ENCODE measurements around the gene MBD4.

The MBD4 gene

DNA sequence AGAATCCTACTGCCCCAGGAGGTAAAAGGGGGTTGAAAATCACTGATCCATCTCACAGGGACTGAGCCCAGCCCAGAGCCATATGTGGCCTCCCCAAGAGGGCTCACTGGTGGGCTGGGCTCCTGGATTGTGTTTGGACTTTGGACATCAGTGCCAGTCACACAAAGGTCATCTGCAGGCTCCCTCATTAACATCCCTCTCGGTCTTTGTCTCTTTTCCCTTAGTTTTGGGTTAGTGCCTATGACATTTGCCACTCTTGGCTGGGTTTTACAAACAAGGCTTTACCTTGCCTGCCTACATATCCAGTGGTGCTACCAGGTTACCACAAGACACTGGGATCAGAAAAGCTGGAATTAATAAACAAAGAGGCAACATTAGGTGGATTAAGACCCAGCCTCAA is 28.2 kb upstream of the MBD4 start:
- DNase-seq (ENCODE audit: low read depth): no peak
- H3K4me3 ChIP-seq (ENCODE audit: low read depth, low read length): no peak overlapping the region

GRCh38 chr3:129463716-129464115 is 24.0 kb upstream of the MBD4 start:
- H3K4me3 ChIP-seq (ENCODE audit: low read depth, low read length): no peak overlapping the region
- no peak for DNase-seq (ENCODE audit: low read depth)

- no peak overlapping the region for H3K4me3 ChIP-seq (ENCODE audit: low read depth, low read length)
- DNase-seq (ENCODE audit: low read depth): no peak
Observed at GRCh38 chr3:129463094-129463493, 23.3 kb upstream of the MBD4 start.

- DNase-seq (ENCODE audit: low read depth): no peak
- H3K4me3 ChIP-seq (ENCODE audit: low read depth, low read length): no peak overlapping the region
Observed at GRCh38 chr3:129462361-129462968, 22.7 kb upstream of the MBD4 start.

DNA sequence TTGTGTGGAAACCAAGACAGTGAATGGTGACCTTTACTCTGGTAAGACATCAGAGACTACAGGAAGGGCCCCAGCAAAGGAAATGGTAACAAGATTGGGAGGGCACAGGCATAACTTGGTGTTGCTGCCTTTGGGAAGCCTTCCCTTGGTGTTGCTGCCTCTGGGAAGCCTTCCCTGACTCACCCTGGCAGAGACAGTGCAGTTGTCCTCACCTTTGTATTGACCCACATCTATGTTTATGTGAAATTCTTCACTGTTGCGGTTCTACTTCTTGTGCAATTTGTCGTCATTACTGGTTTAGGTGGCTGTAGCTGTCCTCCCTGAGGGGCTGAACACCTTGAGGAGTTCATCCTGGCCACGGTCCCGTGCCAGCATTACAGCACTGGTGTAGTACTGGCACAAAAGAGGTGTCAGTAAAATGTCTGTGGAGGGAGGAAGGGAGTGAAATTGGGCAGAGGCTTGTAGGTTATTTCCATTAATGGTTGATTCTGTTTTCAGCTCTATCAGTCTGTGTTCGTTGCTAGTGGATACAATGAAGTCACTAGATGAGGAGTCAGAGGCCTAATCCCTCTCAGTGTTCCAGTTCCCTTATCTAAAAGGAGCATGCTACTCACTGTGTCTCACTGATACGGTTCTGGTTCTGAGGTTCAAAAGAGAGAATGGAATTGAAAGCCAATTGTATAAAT is 21.9 kb upstream of the MBD4 start:
- no peak for DNase-seq (ENCODE audit: low read depth)
- no peak overlapping the region for H3K4me3 ChIP-seq (ENCODE audit: low read depth, low read length)

GRCh38 chr3:129461022-129461421 is 21.3 kb upstream of the MBD4 start:
- DNase-seq (ENCODE audit: low read depth): no peak
- H3K4me3 ChIP-seq (ENCODE audit: low read depth, low read length): no peak overlapping the region

- DNase-seq (ENCODE audit: low read depth): no peak
- no peak overlapping the region for H3K4me3 ChIP-seq (ENCODE audit: low read depth, low read length)
Observed at GRCh38 chr3:129460572-129460971, 20.8 kb upstream of the MBD4 start.

- no peak for DNase-seq (ENCODE audit: low read depth)
- H3K4me3 ChIP-seq (ENCODE audit: low read depth, low read length): no peak overlapping the region
Observed at GRCh38 chr3:129460155-129460554, 20.4 kb upstream of the MBD4 start.

DNA sequence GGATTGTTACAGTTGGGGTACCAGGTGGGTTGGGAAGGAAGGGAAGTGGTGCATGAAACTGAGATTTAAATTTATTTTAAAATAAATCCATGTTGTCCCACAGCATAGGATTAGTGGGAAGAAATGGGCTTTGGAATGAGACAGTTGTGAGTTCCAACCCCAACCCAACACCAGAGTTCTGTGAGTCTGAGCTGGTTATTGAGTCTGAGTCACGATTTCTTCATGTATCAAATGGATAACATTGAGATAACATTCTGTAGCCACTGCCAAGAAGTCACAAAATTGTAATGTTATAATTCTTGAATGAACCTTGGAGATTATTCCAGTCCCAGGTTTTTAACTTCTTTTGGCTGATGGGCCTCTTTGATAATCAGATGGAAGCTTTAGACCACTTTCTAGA is 14.0 kb upstream of the MBD4 start:
- DNase-seq (ENCODE audit: low read depth): no peak
- H3K4me3 ChIP-seq (ENCODE audit: low read depth, low read length): no peak overlapping the region

DNA sequence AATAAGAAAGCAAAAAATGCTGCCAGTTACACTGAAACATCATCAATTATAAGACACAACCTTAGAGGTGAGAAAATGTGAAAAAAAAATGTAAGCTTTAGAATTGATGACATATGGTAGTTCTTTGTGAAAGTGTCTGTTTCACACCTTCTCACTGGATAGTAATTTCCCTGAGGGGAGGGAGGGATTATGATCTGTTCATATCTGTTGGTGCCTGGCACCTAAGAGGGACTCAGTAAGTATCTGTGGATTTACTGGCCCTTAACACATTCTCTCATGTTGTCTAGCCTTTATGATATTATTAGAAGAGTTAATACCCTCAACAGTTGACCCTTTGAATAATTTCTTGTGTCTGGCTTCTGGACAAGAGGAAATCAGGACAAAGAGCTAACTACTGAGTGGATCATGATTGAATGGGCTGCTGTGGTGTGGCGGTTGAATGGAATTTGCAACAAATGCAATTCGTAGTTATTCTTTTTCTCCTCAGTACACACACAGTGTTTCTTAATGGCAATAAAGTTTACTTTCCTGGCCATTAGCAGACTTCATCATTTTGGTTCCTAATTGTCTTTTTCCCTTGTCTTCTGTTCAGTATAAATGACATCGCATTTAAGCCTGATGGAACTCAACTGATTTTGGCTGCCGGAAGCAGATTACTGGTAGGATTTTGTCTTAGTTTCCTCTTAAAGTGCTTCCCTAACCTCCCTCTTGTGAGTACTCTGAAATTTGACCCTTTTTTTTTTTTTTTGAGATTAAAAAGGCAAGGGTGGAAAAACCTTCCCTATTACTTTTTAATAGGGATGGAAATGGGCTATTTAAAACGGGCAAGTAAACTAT is 9.7 kb upstream of the MBD4 start:
- H3K4me3 ChIP-seq (ENCODE audit: low read depth, low read length): no peak overlapping the region
- no peak for DNase-seq (ENCODE audit: low read depth)

DNA sequence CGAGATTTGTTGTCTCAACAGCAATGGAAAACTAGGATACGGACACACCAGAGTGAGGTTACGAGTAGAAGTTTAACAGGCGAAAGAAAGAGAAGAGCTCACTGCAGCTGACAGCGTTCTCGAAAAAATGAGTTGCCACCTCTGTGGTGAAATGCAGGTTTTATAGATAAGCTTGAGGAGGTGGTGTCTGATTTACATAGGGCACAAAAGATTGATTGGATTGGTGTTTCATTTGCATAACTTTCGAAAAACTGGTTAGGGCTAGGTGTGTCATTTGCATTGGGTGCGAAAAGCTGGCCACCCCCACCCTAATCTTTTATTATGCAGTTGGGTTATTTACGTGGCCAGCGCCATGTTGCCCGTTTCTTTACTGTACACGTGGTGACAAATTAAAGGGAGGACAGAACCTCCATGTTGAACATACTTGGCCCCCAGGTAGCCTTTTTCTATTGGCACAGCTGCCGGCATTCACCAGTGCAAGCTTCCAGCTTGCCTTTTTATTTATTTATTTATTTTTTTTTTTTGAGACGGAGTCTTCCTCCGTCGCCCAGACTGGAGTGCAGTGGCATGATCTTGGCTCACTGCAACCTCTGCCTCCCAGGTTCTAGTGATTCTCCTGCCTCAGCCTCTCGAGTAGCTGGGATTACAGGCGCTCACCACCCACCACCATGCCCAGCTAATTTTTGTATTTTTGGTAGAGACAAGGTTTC is 8.6 kb upstream of the MBD4 start:
- no peak overlapping the region for H3K4me3 ChIP-seq (ENCODE audit: low read depth, low read length)
- no peak for DNase-seq (ENCODE audit: low read depth)

DNA sequence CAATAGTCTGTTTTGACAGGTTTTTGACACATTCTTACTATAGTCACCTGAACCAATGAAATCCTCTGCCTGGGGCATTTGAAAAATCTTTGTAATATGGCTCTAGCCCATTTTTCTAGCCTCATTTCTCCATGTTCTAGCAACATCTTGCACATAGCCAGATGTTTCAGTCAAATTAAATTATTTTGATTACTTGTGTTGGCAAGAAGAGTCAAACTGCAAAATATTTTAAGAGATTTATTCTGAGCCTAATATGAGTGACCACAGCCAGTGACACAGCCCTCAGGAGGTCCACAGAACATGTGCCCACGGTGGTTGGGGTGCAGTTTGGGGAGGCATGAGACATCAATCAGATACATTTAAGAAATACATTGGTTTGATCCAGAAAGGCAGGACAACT is 7.2 kb upstream of the MBD4 start:
- no peak overlapping the region for H3K4me3 ChIP-seq (ENCODE audit: low read depth, low read length)
- no peak for DNase-seq (ENCODE audit: low read depth)

DNA sequence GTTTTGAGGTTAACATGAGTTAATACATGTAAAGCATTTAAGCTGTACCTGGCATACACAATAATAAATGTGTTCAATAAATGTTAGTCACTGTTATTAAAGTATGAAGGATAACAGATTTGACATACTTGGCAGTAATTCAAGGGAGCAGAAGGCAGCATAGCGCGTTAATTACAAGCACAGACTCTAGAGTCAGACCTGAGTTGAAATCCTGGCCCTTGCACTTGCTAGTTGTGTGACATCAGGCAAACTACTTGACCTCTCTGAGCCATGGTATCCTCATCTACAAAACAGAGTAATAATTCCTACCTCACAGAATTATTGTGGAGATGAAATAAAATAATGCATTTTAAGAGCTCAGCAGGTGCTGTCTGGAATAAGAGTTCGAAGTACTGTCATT is 5.7 kb upstream of the MBD4 start:
- no peak for DNase-seq (ENCODE audit: low read depth)
- H3K4me3 ChIP-seq (ENCODE audit: low read depth, low read length): no peak overlapping the region

GRCh38 chr3:129442947-129443346 is 3.2 kb upstream of the MBD4 start:
- no peak overlapping the region for H3K4me3 ChIP-seq (ENCODE audit: low read depth, low read length)
- no peak for DNase-seq (ENCODE audit: low read depth)

GRCh38 chr3:129442486-129442885 is 2.7 kb upstream of the MBD4 start:
- no peak overlapping the region for H3K4me3 ChIP-seq (ENCODE audit: low read depth, low read length)
- no peak for DNase-seq (ENCODE audit: low read depth)

GRCh38 chr3:129441782-129442181 is 2.0 kb upstream of the MBD4 start:
- no peak for DNase-seq (ENCODE audit: low read depth)
- H3K4me3 ChIP-seq (ENCODE audit: low read depth, low read length): peak overlapping the region; percentile 24

DNA sequence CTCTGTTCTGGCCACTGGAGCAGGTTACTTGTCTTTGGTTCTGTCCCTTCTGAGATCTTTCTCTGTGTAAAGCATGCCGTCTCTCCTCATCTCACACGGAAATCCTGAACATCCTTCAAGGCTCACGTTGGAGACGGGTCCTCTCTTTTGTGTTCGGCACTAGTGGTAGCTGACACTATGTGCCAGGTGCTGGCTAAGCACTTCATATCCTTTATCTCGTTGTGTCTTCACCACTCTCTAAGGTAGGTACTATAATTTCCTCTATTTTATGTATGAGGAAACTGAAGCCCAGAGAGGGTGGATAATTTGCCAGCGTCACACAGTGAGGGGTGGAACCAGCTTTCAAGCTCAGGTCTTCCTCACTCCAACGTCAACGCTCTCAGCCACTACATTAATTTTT is 1.5 kb upstream of the MBD4 start:
- H3K4me3 ChIP-seq (ENCODE audit: low read depth, low read length): peak overlapping the region; percentile 100
- no peak for DNase-seq (ENCODE audit: low read depth)

DNA sequence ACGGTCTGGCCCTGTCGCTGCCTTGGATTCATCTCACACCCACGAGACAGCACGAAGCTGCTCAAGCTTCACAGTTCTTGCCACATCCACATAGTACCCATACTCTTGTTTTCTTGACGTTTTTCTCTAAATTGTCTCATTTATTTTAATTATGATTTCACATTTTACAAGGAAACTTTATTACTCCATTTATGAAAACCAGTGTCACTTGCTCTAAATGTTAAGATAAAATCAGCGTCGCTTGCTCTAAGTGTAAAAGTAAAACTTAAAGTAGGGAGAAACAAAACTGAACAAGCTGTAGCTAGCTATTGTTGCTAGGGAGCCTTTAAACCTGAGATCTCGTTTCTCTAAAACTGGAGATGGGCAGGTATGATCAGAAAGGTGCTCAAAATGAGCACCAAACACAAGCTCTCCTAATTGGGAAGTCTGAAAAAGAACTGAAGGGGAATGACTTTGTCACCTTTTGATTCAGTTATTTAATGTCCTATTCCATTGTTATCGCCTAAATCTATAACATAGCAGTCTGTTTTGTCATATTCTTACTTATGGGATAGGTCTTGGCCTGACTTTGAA is 956 bp upstream of the MBD4 start:
- no peak for DNase-seq (ENCODE audit: low read depth)
- peak overlapping the region; percentile 100 for H3K4me3 ChIP-seq (ENCODE audit: low read depth, low read length)

DNA sequence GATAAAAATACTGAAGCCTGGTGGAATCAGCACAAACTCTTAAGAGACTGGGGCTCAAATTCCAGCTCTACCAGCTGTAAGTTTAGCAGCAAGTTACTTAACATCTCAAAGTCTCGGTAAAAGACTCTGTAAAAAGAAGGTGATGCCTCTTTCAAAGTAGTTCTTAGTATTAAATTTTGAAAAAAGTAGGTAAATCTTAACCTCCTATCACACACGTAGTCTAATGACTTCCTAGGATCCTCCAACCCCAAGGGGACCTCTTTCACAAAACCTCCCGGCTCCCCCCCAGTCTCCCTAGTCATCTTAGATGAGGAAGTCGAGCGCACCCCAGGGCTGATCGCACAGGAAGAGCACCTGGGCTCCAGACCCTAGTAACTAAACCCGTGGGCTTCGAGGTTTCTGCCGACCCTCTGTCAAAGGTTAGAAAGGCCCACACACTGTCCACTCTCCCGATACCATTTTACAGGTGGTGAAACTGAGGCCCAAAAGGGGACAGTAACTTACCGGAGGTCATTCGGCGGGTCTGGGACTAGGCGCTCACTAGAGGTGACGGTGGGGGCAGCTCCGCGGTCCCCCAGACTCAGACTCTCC is 427 bp downstream of the MBD4 start:
- H3K4me3 ChIP-seq (ENCODE audit: low read depth, low read length): peak overlapping the region; percentile 100
- no peak for DNase-seq (ENCODE audit: low read depth)
